OCI-LY1 (cell line): ENCODE results near the gene PEG3.
"Not testable (repeated sequence)": the region's sequence is repeated elsewhere in the genome, so short reads cannot be mapped to it uniquely, and the experiment has no call there.

Source experiments
- H2AFZ ChIP-seq: fragments of 200-600 bp; sonication (generic), shearing (Covaris generic); 2 replicates; pipeline ENCODE4 v1.6.0; 2014; ENCODE audit warnings: antibody characterized with exemption, mild to moderate bottlenecking, low read length
- H3F3A ChIP-seq: fragments of 200-600 bp; sonication (generic), shearing (Covaris generic); 2 replicates; pipeline ENCODE4 v1.6.0; 2014; ENCODE audit warnings: mild to moderate bottlenecking, antibody characterized with exemption, low read length, moderate library complexity; ENCODE audit not compliant: insufficient read depth
- H3K27ac ChIP-seq: fragments of 200-600 bp; sonication (generic); 2 replicates; pipeline ENCODE4 v1.5.1; 2014; ENCODE audit warnings: low read length, mixed run types, mild to moderate bottlenecking, low read depth; ENCODE audit not compliant: poor library complexity, severe bottlenecking
- H3K27me3 ChIP-seq: fragments of 200-600 bp; sonication (generic); 2 replicates; pipeline ENCODE4 v1.6.0; 2014; ENCODE audit warnings: antibody characterized with exemption, mild to moderate bottlenecking, low read length, moderate library complexity; ENCODE audit not compliant: insufficient read depth
- H3K36me3 ChIP-seq: fragments of 200-600 bp; sonication (generic); 2 replicates; pipeline ENCODE4 v1.6.1; 2014; ENCODE audit warnings: mild to moderate bottlenecking, antibody characterized with exemption, low read length, moderate library complexity, mixed read lengths; ENCODE audit not compliant: insufficient read depth
- H3K4me1 ChIP-seq: fragments of 200-600 bp; sonication (generic); 2 replicates; pipeline ENCODE4 v1.5.1; 2014; ENCODE audit warnings: mild to moderate bottlenecking, low read length, moderate library complexity; ENCODE audit not compliant: insufficient read depth, severe bottlenecking
- H3K4me2 ChIP-seq: fragments of 200-600 bp; sonication (generic), shearing (Covaris generic); 2 replicates; pipeline ENCODE4 v1.6.1; 2014; ENCODE audit warnings: low read length
- H3K4me3 ChIP-seq: fragments of 200-600 bp; sonication (generic); 2 replicates; pipeline ENCODE4 v1.5.1; 2014; ENCODE audit warnings: low read length, low read depth, mild to moderate bottlenecking, mixed read lengths; ENCODE audit not compliant: poor library complexity, severe bottlenecking
- H3K79me2 ChIP-seq: fragments of 200-600 bp; shearing (Covaris generic); 2 replicates; pipeline ENCODE4 v1.6.1; 2016; ENCODE audit warnings: mixed run types, low read length, mixed read lengths; ENCODE audit not compliant: insufficient read depth
- H3K9ac ChIP-seq: fragments of 200-600 bp; sonication (generic), shearing (Covaris generic); 2 replicates; pipeline ENCODE4 v1.6.1; 2014; ENCODE audit warnings: mild to moderate bottlenecking, low read length, mixed read lengths
- H3K9me2 ChIP-seq: fragments of 200-600 bp; sonication (generic), shearing (Covaris generic); 2 replicates; pipeline ENCODE4 v1.6.1; 2014; ENCODE audit warnings: low read depth, mild to moderate bottlenecking, low read length, mixed read lengths
- H3K9me3 ChIP-seq: fragments of 200-600 bp; shearing (Covaris generic); 2 replicates; pipeline ENCODE4 v1.6.1; 2014; ENCODE audit warnings: low read length, mixed read lengths
- H4K20me1 ChIP-seq: fragments of 200-600 bp; sonication (generic), shearing (Covaris generic); 2 replicates; pipeline ENCODE4 v1.6.0; 2016; ENCODE audit warnings: mild to moderate bottlenecking, low read length; ENCODE audit not compliant: insufficient read depth
- CTCF ChIP-seq: fragments of 200-600 bp; sonication (generic), shearing (Covaris generic); IDR thresholded peaks from 2 replicates; pipeline ENCODE4 v1.5.1; 2017; ENCODE audit warnings: mild to moderate bottlenecking, antibody characterized with exemption, low read length, moderate library complexity, mixed read lengths
- EZH2 ChIP-seq: fragments of 200-600 bp; sonication (generic), shearing (Covaris generic); IDR thresholded peaks from 2 replicates; pipeline ENCODE4 v1.8.0; 2017; ENCODE audit warnings: borderline replicate concordance, mixed run types, mild to moderate bottlenecking, antibody characterized with exemption, low read length, moderate library complexity, mixed read lengths

PEG3 gene

GRCh38 chr19:56856822-56857221 lies 16.3 kb upstream of the PEG3 start:
- Histone ChIP-seq H3K4me2 (no peak overlapping the region), H4K20me1 (no peaks in the 10 kb centered on the region), H3K4me1 (no peaks in the 10 kb centered on the region), H2AFZ (no peak overlapping the region), H3K9me3 (no peaks in the 10 kb centered on the region), H3K36me3 (no peaks in the 10 kb centered on the region), H3F3A (no peaks in the 10 kb centered on the region), H3K27ac (no peak overlapping the region), H3K27me3 (no peaks in the 10 kb centered on the region), H3K4me3 (no peak overlapping the region), H3K9me2 (no peaks in the 10 kb centered on the region), H3K79me2 (no peaks in the 10 kb centered on the region), H3K9ac (no peak overlapping the region)
- TF ChIP-seq EZH2 = no peak
- no peak for TF ChIP-seq CTCF

- not testable (repeated sequence) for H3K4me2 ChIP-seq, H4K20me1 ChIP-seq, H3K36me3 ChIP-seq, H3K9me2 ChIP-seq, H3F3A ChIP-seq, H3K9me3 ChIP-seq, H3K4me3 ChIP-seq, H3K79me2 ChIP-seq, H3K9ac ChIP-seq, H3K27ac ChIP-seq, H3K27me3 ChIP-seq, H2AFZ ChIP-seq, H3K4me1 ChIP-seq
Observed at GRCh38 chr19:56852361-56852760, 11.8 kb upstream of the PEG3 start.

GRCh38 chr19:56848166-56848565 lies 7.6 kb upstream of the PEG3 start:
- Histone ChIP-seq H3K27me3 (no peaks in the 10 kb centered on the region), H2AFZ (no peak overlapping the region), H3K4me3 (no peak overlapping the region), H3K27ac (no peak overlapping the region), H3K9ac (no peak overlapping the region), H3K79me2 (no peaks in the 10 kb centered on the region), H3F3A (no peaks in the 10 kb centered on the region), H4K20me1 (no peaks in the 10 kb centered on the region), H3K36me3 (no peaks in the 10 kb centered on the region), H3K4me1 (no peaks in the 10 kb centered on the region), H3K9me2 (no peaks in the 10 kb centered on the region), H3K4me2 (no peak overlapping the region), H3K9me3 (no peaks in the 10 kb centered on the region)
- TF ChIP-seq CTCF (no peak), EZH2 (no peak)

GRCh38 chr19:56842412-56842811 lies 1.9 kb upstream of the PEG3 start:
- no peak overlapping the region for H3K4me2 ChIP-seq
- no peaks in the 10 kb centered on the region for H3K9me2 ChIP-seq
- H3K27ac ChIP-seq = no peak overlapping the region
- no peak overlapping the region for H2AFZ ChIP-seq
- no peaks in the 10 kb centered on the region for H3K9me3 ChIP-seq
- no peaks in the 10 kb centered on the region for H3K27me3 ChIP-seq
- TF ChIP-seq CTCF (no peak), EZH2 (no peak)
- H4K20me1 ChIP-seq = no peaks in the 10 kb centered on the region
- no peak overlapping the region for H3K9ac ChIP-seq
- H3K79me2 ChIP-seq = no peaks in the 10 kb centered on the region
- H3K4me1 ChIP-seq = no peaks in the 10 kb centered on the region
- no peaks in the 10 kb centered on the region for H3K36me3 ChIP-seq
- no peak overlapping the region for H3K4me3 ChIP-seq
- H3F3A ChIP-seq = no peaks in the 10 kb centered on the region
